Activated gamma-delta T cell treated with Interleukin-2 at 50 U/mL for 16 hours (primary cell): ENCODE data around the gene RCOR1.
"Not testable (repeated sequence)": the region's sequence is repeated elsewhere in the genome, so short reads cannot be mapped to it uniquely, and the experiment has no call there.

Experiments
- DNase-seq: peaks from one replicate; pipeline ENCODE4 v3.0.0-alpha.2; 2020

RCOR1 gene

GRCh38 chr14:102571478-102572042 is 20.9 kb upstream of the RCOR1 start:
- no peak for DNase-seq

GRCh38 chr14:102573161-102573560 is 19.3 kb upstream of the RCOR1 start:
- not testable (repeated sequence) for DNase-seq

GRCh38 chr14:102573591-102574046 is 18.8 kb upstream of the RCOR1 start:
- DNase-seq: no peak

- DNase-seq: no peak
These were observed 17.9 kb upstream of the RCOR1 start for GRCh38 chr14:102574281-102575159.

- DNase-seq: no peak
These were observed 17.1 kb upstream of the RCOR1 start for GRCh38 chr14:102575160-102575845.

- DNase-seq: not testable (repeated sequence)
These were observed 16.5 kb upstream of the RCOR1 start for GRCh38 chr14:102575846-102576428.

- no peak for DNase-seq
These were observed 13.6 kb upstream of the RCOR1 start for GRCh38 chr14:102578821-102579220.

- no peak for DNase-seq
These were observed 12.5 kb upstream of the RCOR1 start for GRCh38 chr14:102579696-102580549.

GRCh38 chr14:102580550-102581110 is 11.8 kb upstream of the RCOR1 start:
- DNase-seq: no peak

GRCh38 chr14:102581193-102581592 is 11.3 kb upstream of the RCOR1 start:
- DNase-seq: no peak

- no peak for DNase-seq
These were observed 8.7 kb upstream of the RCOR1 start for GRCh38 chr14:102583726-102584125.

- DNase-seq: no peak
These were observed 7.3 kb upstream of the RCOR1 start for GRCh38 chr14:102584871-102585869.

- DNase-seq: no peak
These were observed 5.9 kb upstream of the RCOR1 start for GRCh38 chr14:102586420-102587104.

GRCh38 chr14:102588821-102589220 is 3.6 kb upstream of the RCOR1 start:
- DNase-seq: no peak

GRCh38 chr14:102589761-102590290 is 2.6 kb upstream of the RCOR1 start:
- no peak for DNase-seq

GRCh38 chr14:102590667-102591099 is 1.8 kb upstream of the RCOR1 start:
- no peak for DNase-seq

GRCh38 chr14:102591372-102591943 is 991 bp upstream of the RCOR1 start:
- DNase-seq: peak; percentile 17

- no peak for DNase-seq
These were observed 263 bp downstream of the RCOR1 start for GRCh38 chr14:102592763-102593060.

- peak; percentile 59 for DNase-seq
These were observed 794 bp downstream of the RCOR1 start for GRCh38 chr14:102593061-102593824.
